ENCODE data around the gene CALY.

Gene CALY

GRCh38 chr10:133364645-133365431 lies 28.1 kb upstream of the CALY start:
- H3K4me1 ChIP-seq, result no peaks in the 10 kb centered on the region
- H3K36me3 ChIP-seq, result peaks cover 43 to 86% (median 73%) of the 10 kb centered on the region in 3 donors
- TF ChIP-seq CTCF (IDR thresholded peaks at IDR 0.05), result no peak
- no peak for DNase-seq
- no peaks in the 10 kb centered on the region for H3K27me3 ChIP-seq
- no peak overlapping the region for H3K4me3 ChIP-seq
- intact Hi-C loops (cut with DNase I; ENCODE audit: low total_unique reads), result no loop called here
- H3K9me3 ChIP-seq, result no peaks in the 10 kb centered on the region
- H3K27ac ChIP-seq, result no peak overlapping the region

GRCh38 chr10:133362846-133363245 lies 26.1 kb upstream of the CALY start:
- Histone ChIP-seq H3K4me1 (peaks cover 0 to 1% (median 0%) of the 10 kb centered on the region in 4 donors), H3K27me3 (no peaks in the 10 kb centered on the region), H3K36me3 (peaks cover 26 to 66% (median 54%) of the 10 kb centered on the region in 3 donors), H3K9me3 (no peaks in the 10 kb centered on the region), H3K27ac (no peak overlapping the region), H3K4me3 (no peak overlapping the region)
- intact Hi-C loops (cut with DNase I; ENCODE audit: low total_unique reads), result no loop called here
- no peak for DNase-seq
- no peak for TF ChIP-seq CTCF (IDR thresholded peaks at IDR 0.05)

GRCh38 chr10:133361773-133362441 lies 25.2 kb upstream of the CALY start:
- H3K27me3 ChIP-seq, result peaks cover 0 to under 1% of the 10 kb centered on the region in 2 donors
- H3K36me3 ChIP-seq, result peaks cover 24 to 58% (median 52%) of the 10 kb centered on the region in 3 donors
- no peaks in the 10 kb centered on the region for H3K9me3 ChIP-seq
- intact Hi-C loops (cut with DNase I; ENCODE audit: low total_unique reads), result no loop called here
- no peak overlapping the region for H3K4me3 ChIP-seq
- H3K27ac ChIP-seq, result no peak overlapping the region
- no peak for DNase-seq
- H3K4me1 ChIP-seq, result peaks cover 0 to 10% (median 9%) of the 10 kb centered on the region in 4 donors
- no peak for TF ChIP-seq CTCF (IDR thresholded peaks at IDR 0.05)

GRCh38 chr10:133361227-133361626 lies 24.5 kb upstream of the CALY start:
- intact Hi-C loops (cut with DNase I; ENCODE audit: low total_unique reads), result no loop called here
- Histone ChIP-seq H3K27ac (no peak overlapping the region), H3K4me1 (peaks cover 0 to 17% (median 15%) of the 10 kb centered on the region in 4 donors), H3K4me3 (no peak overlapping the region), H3K9me3 (no peaks in the 10 kb centered on the region), H3K36me3 (peaks cover 18 to 51% (median 45%) of the 10 kb centered on the region in 3 donors), H3K27me3 (peaks cover 0 to 3% of the 10 kb centered on the region in 2 donors)
- DNase-seq, result no peak
- TF ChIP-seq CTCF (IDR thresholded peaks at IDR 0.05), result no peak

GRCh38 chr10:133359972-133360610 lies 23.4 kb upstream of the CALY start:
- no peak overlapping the region for H3K27ac ChIP-seq
- no peak overlapping the region for H3K4me3 ChIP-seq
- peaks cover 0 to 3% of the 10 kb centered on the region in 2 donors for H3K27me3 ChIP-seq
- intact Hi-C loops (cut with DNase I; ENCODE audit: low total_unique reads), result no loop called here
- H3K4me1 ChIP-seq, result peaks cover 0 to 24% (median 16%) of the 10 kb centered on the region in 4 donors
- TF ChIP-seq CTCF (IDR thresholded peaks at IDR 0.05), result no peak
- no peaks in the 10 kb centered on the region for H3K9me3 ChIP-seq
- H3K36me3 ChIP-seq, result peaks cover 12 to 39% (median 37%) of the 10 kb centered on the region in 3 donors
- DNase-seq, result no peak
